Mucosa of rectum (tissue), 2 donors: ENCODE measurements around the gene COL27A1.
"Not testable (repeated sequence)": the region's sequence is repeated elsewhere in the genome, so short reads cannot be mapped to it uniquely, and the experiment has no call there.

Experiments used
- H3K27ac ChIP-seq, 2 donors: one replicate each; pipeline ENCODE4 v1.7.0; 2013; ENCODE audit warnings: inconsistent platforms in 2 of 2, low read depth in 2 of 2, low read length in 2 of 2
- H3K27me3 ChIP-seq, 2 donors: one replicate each; pipeline ENCODE4 v1.7.0; 2013; ENCODE audit warnings: low read length in 2 of 2; ENCODE audit not compliant: control insufficient read depth in 2 of 2, insufficient read depth in 2 of 2
- H3K36me3 ChIP-seq, 2 donors: one replicate each; pipeline ENCODE4 v1.7.0; 2013; ENCODE audit warnings: low read length in 2 of 2; ENCODE audit not compliant: control insufficient read depth in 2 of 2, insufficient read depth in 2 of 2
- H3K4me1 ChIP-seq, 2 donors: one replicate each; pipeline ENCODE4 v1.7.0; 2013; ENCODE audit warnings: low read length in 2 of 2, mild to moderate bottlenecking in 1 of 2; ENCODE audit not compliant: control insufficient read depth in 2 of 2, insufficient read depth in 2 of 2
- H3K4me3 ChIP-seq, 2 donors: one replicate each; pipeline ENCODE4 v1.7.0; 2013; ENCODE audit warnings: low read length in 2 of 2
- H3K9ac ChIP-seq, 2 donors: one replicate each; pipeline ENCODE4 v1.7.0; 2013; ENCODE audit warnings: low read length in 2 of 2, low read depth in 1 of 2, mild to moderate bottlenecking in 1 of 2
- H3K9me3 ChIP-seq, 2 donors: one replicate each; pipeline ENCODE4 v1.7.0; 2013; ENCODE audit warnings: low read length in 2 of 2; ENCODE audit not compliant: control insufficient read depth in 2 of 2
- donor health status: healthy.
- donor health status: Normal muscosa, but diverticular disease.

Gene COL27A1

GRCh38 chr9:114325684-114326254, 170.4 kb downstream of the COL27A1 start:
- not testable (repeated sequence) for H3K9me3 ChIP-seq, H3K9ac ChIP-seq, H3K27ac ChIP-seq, H3K36me3 ChIP-seq, H3K4me3 ChIP-seq, H3K4me1 ChIP-seq, H3K27me3 ChIP-seq

GRCh38 chr9:114327749-114328148, 172.4 kb downstream of the COL27A1 start:
- H3K9ac ChIP-seq: no peak overlapping the region
- H3K27ac ChIP-seq: no peak overlapping the region
- H3K27me3 ChIP-seq: no peaks in the 10 kb centered on the region
- no peaks in the 10 kb centered on the region for H3K9me3 ChIP-seq
- peaks cover 0 to 4% of the 10 kb centered on the region in 2 donors for H3K4me1 ChIP-seq
- H3K4me3 ChIP-seq: no peak overlapping the region
- no peaks in the 10 kb centered on the region for H3K36me3 ChIP-seq

GRCh38 chr9:114328357-114328820, 173.1 kb downstream of the COL27A1 start:
- not testable (repeated sequence) for H3K9ac ChIP-seq, H3K4me3 ChIP-seq, H3K9me3 ChIP-seq, H3K36me3 ChIP-seq, H3K27ac ChIP-seq, H3K4me1 ChIP-seq, H3K27me3 ChIP-seq

GRCh38 chr9:114328937-114329624, 173.7 kb downstream of the COL27A1 start:
- not testable (repeated sequence) for H3K9me3 ChIP-seq, H3K27ac ChIP-seq, H3K9ac ChIP-seq, H3K4me3 ChIP-seq, H3K4me1 ChIP-seq, H3K27me3 ChIP-seq, H3K36me3 ChIP-seq

- not testable (repeated sequence) for H3K36me3 ChIP-seq, H3K9ac ChIP-seq, H3K4me1 ChIP-seq, H3K27ac ChIP-seq, H3K4me3 ChIP-seq, H3K9me3 ChIP-seq, H3K27me3 ChIP-seq
Measured at GRCh38 chr9:114329625-114330022, 174.3 kb downstream of the COL27A1 start, which contains the start of gene ORM2. ORM2 (plus strand) TSS chr9:114329869; CDS start chr9:114329905, 36 bp downstream.

- Histone ChIP-seq H3K27me3 (no peaks in the 10 kb centered on the region), H3K27ac (no peak overlapping the region), H3K36me3 (peaks cover 0 to 7% of the 10 kb centered on the region in 2 donors), H3K9me3 (no peaks in the 10 kb centered on the region), H3K4me1 (peaks cover 0 to 4% of the 10 kb centered on the region in 2 donors), H3K9ac (no peak overlapping the region), H3K4me3 (no peak overlapping the region)
Measured at GRCh38 chr9:114330636-114331035, 175.3 kb downstream of the COL27A1 start.

- H3K9me3 ChIP-seq, H3K4me3 ChIP-seq, H3K4me1 ChIP-seq, H3K27me3 ChIP-seq, H3K9ac ChIP-seq, H3K27ac ChIP-seq: not testable (repeated sequence)
- peaks cover 6 to 15% of the 10 kb centered on the region in 2 donors for H3K36me3 ChIP-seq
Measured at GRCh38 chr9:114331229-114332195, 176.2 kb downstream of the COL27A1 start.

- H3K27me3 ChIP-seq, H3K27ac ChIP-seq, H3K4me3 ChIP-seq, H3K9ac ChIP-seq, H3K9me3 ChIP-seq, H3K4me1 ChIP-seq: not testable (repeated sequence)
- peaks cover 15 to 24% of the 10 kb centered on the region in 2 donors for H3K36me3 ChIP-seq
Measured at GRCh38 chr9:114332474-114333040, 177.2 kb downstream of the COL27A1 start.

- not testable (repeated sequence) for H3K27me3 ChIP-seq, H3K9me3 ChIP-seq, H3K4me1 ChIP-seq, H3K4me3 ChIP-seq, H3K27ac ChIP-seq, H3K9ac ChIP-seq
- peaks cover 26 to 34% of the 10 kb centered on the region in 2 donors for H3K36me3 ChIP-seq
Measured at GRCh38 chr9:114333718-114334117, 178.4 kb downstream of the COL27A1 start.

- no peak overlapping the region for H3K4me3 ChIP-seq
- no peaks in the 10 kb centered on the region for H3K4me1 ChIP-seq
- H3K27ac ChIP-seq: no peak overlapping the region
- H3K27me3 ChIP-seq: no peaks in the 10 kb centered on the region
- H3K36me3 ChIP-seq: peaks cover 31 to 40% of the 10 kb centered on the region in 2 donors
- no peak overlapping the region for H3K9ac ChIP-seq
- H3K9me3 ChIP-seq: no peaks in the 10 kb centered on the region
Measured at GRCh38 chr9:114334490-114334889, 179.2 kb downstream of the COL27A1 start.
